CD4-positive, alpha-beta T cell (primary cell): Measurements from ENCODE around the gene OVCA2. TPM values are rescaled to one million over a fixed set of nuclear protein-coding genes. Genes with fewer than 3 reads are reported as not detected.

Experiments
- ATAC-seq: fragments of 200-7000 bp; cut with Tn5 transposase; one replicate; pipeline ENCODE4 v1.10.0; 2022; ENCODE audit warnings: mild to moderate bottlenecking; ENCODE audit not compliant: poor library complexity
- CTCF ChIA-PET: fragments of 350-600 bp; sonication (Branson Sonifier 250); formaldehyde crosslinking; loops from one replicate; lab custom pipeline; 2021; ENCODE audit warnings: antibody characterized with exemption, inconsistent platforms; lab: Charles Lee
- POLR2A ChIA-PET: fragments of 350-600 bp; sonication (Branson Sonifier 250); formaldehyde crosslinking; loops from one replicate; lab custom pipeline; 2021; ENCODE audit warnings: antibody characterized with exemption, inconsistent platforms; lab: Charles Lee
- DNase-seq, 14 experiments: peaks; one replicate each; pipeline ENCODE4 v3.0.0-alpha.2; 2013 to 2020; ENCODE audit warnings: mixed read lengths in 2 of 14
- H3K27ac ChIP-seq, 2 donors: one replicate each; pipeline versions ENCODE4 v1.5.1 to v1.7.0; 2013; ENCODE audit warnings: low read length in 2 of 2, low read depth in 1 of 2, mild to moderate bottlenecking in 1 of 2
- H3K27me3 ChIP-seq, 2 experiments: 1 replicate in 1 of 2; 2 replicates in 1 of 2; pipeline versions ENCODE4 v1.6.1 to v1.7.0; 2013; ENCODE audit warnings: low read length in 2 of 2, control low read depth in 1 of 2, mild to moderate bottlenecking in 1 of 2, moderate library complexity in 1 of 2; ENCODE audit not compliant: insufficient read depth in 2 of 2, control insufficient read depth in 1 of 2
- H3K36me3 ChIP-seq: one replicate; pipeline ENCODE4 v1.6.1; 2013; ENCODE audit warnings: low read length, control low read depth; ENCODE audit not compliant: insufficient read depth
- H3K4me1 ChIP-seq: one replicate; pipeline ENCODE4 v1.6.1; 2013; ENCODE audit warnings: low read length, control low read depth; ENCODE audit not compliant: insufficient read depth
- H3K4me3 ChIP-seq: one replicate; pipeline ENCODE4 v1.5.1; 2013; ENCODE audit warnings: mild to moderate bottlenecking, low read length, moderate library complexity
- H3K9me3 ChIP-seq, 2 experiments: 1 replicate in 1 of 2; 2 replicates in 1 of 2; pipeline versions ENCODE4 v1.6.1 to v1.7.0; 2013; ENCODE audit warnings: low read length in 2 of 2, mild to moderate bottlenecking in 2 of 2, control low read depth in 1 of 2, moderate library complexity in 1 of 2; ENCODE audit not compliant: control insufficient read depth in 1 of 2, insufficient read depth in 1 of 2
- H3K27ac Mint-ChIP-seq: one replicate; pipeline ENCODE4 v1.8.0; 2020; ENCODE audit warnings: mixed read lengths
- H3K27me3 Mint-ChIP-seq: one replicate; pipeline ENCODE4 v1.8.0; 2021; ENCODE audit warnings: mixed read lengths
- H3K36me3 Mint-ChIP-seq: one replicate; pipeline ENCODE4 v1.8.0; 2021; ENCODE audit warnings: low read depth, mixed read lengths
- H3K4me1 Mint-ChIP-seq: one replicate; pipeline ENCODE4 v1.8.0; 2021; ENCODE audit warnings: low read depth, mixed read lengths
- H3K4me3 Mint-ChIP-seq: one replicate; pipeline ENCODE4 v1.8.0; 2020; ENCODE audit warnings: mild to moderate bottlenecking, mixed read lengths
- H3K9me3 Mint-ChIP-seq: one replicate; pipeline ENCODE4 v1.8.0; 2020; ENCODE audit warnings: mixed read lengths
- CTCF ChIP-seq: fragments of 200-600 bp; IDR thresholded peaks from one replicate; pipeline ENCODE4 v1.8.0; 2022; ENCODE audit warnings: antibody characterized with exemption, mild to moderate bottlenecking
- intact Hi-C, 2 experiments: fragments of 100-400 bp; cut with DNase I in 1 of 2; cut with micrococcal nuclease in 1 of 2; formaldehyde crosslinking; loops; one replicate each; pipeline versions ENCODE4 v1.15.1 to v1.9.0; 2023 to 2025; cut with DNase I, micrococcal nuclease
- total RNA-seq, 174 experiments: library from RNA in 2 of 174; stranded (reverse) in 2 of 174; gene quantifications; one replicate each; pipeline ENCODE4 v1.2.3 and lab custom pipeline; 2021 to 2026

The OVCA2 gene
- total RNA-seq, 2 experiments from 2014 or later, result 34.4 to 35.1 TPM

- Mint-ChIP-seq H3K9me3 (no peaks in the 10 kb centered on the region), H3K27ac (no peak overlapping the region), H3K27me3 (no peaks in the 10 kb centered on the region), H3K4me3 (no peak overlapping the region), H3K4me1 (peaks cover 27% of the 10 kb centered on the region), H3K36me3 (peaks cover 51% of the 10 kb centered on the region)
- peaks cover 40% of the 10 kb centered on the region for H3K36me3 ChIP-seq
- ATAC-seq (no peak), DNase-seq (no peak)
- H3K4me3 ChIP-seq, result no peak overlapping the region
- ChIA-PET CTCF (no interaction called here), POLR2A (no interaction called here)
- H3K4me1 ChIP-seq, result peaks cover 33% of the 10 kb centered on the region
- intact Hi-C loops, result loop anchor here (5.0 kb wide), 2 partner anchors 162 to 678 kb away; partner anchors contain the start of gene CLUH (in 1 of the 2)
- H3K27me3 ChIP-seq, result no peaks in the 10 kb centered on the region
- no peak overlapping the region for H3K27ac ChIP-seq
- TF ChIP-seq CTCF, result no peak
- H3K9me3 ChIP-seq, result peaks cover 0 to 6% of the 10 kb centered on the region in 2 experiments
These were observed 7.7 kb upstream of the OVCA2 start for GRCh38 chr17:2034157-2034556.

GRCh38 chr17:2034806-2035540 is 6.8 kb upstream of the OVCA2 start:
- H3K27me3 Mint-ChIP-seq, result no peaks in the 10 kb centered on the region
- H3K27me3 ChIP-seq, result no peaks in the 10 kb centered on the region
- ChIA-PET CTCF (no interaction called here), POLR2A (no interaction called here)
- H3K27ac ChIP-seq, result no peak overlapping the region
- H3K36me3 ChIP-seq, result peaks cover 41% of the 10 kb centered on the region
- intact Hi-C loops, result loop anchor here (5.0 kb wide), 2 partner anchors 163 to 677 kb away; partner anchors contain the start of gene CLUH (in 1 of the 2)
- no peak overlapping the region for H3K27ac Mint-ChIP-seq
- H3K4me3 Mint-ChIP-seq, result no peak overlapping the region
- H3K4me3 ChIP-seq, result no peak overlapping the region
- DNase-seq (no peak), ATAC-seq (no peak)
- H3K9me3 ChIP-seq, result peaks cover 0 to 1% of the 10 kb centered on the region in 2 experiments
- H3K4me1 Mint-ChIP-seq, result peaks cover 27% of the 10 kb centered on the region
- peaks cover 26% of the 10 kb centered on the region for H3K4me1 ChIP-seq
- H3K9me3 Mint-ChIP-seq, result no peaks in the 10 kb centered on the region
- no peak for TF ChIP-seq CTCF
- peaks cover 55% of the 10 kb centered on the region for H3K36me3 Mint-ChIP-seq

GRCh38 chr17:2035541-2036488 is 6.0 kb upstream of the OVCA2 start:
- H3K36me3 Mint-ChIP-seq, result peaks cover 48% of the 10 kb centered on the region
- Histone ChIP-seq H3K36me3 (peaks cover 47% of the 10 kb centered on the region), H3K27me3 (no peaks in the 10 kb centered on the region), H3K9me3 (no peaks in the 10 kb centered on the region), H3K4me1 (peaks cover 22% of the 10 kb centered on the region), H3K4me3 (no peak overlapping the region), H3K27ac (no peak overlapping the region)
- no peak for TF ChIP-seq CTCF
- no peak overlapping the region for H3K27ac Mint-ChIP-seq
- ChIA-PET CTCF (no interaction called here), POLR2A (no interaction called here)
- ATAC-seq (no peak), DNase-seq (no peak)
- H3K4me3 Mint-ChIP-seq, result no peak overlapping the region
- H3K4me1 Mint-ChIP-seq, result peaks cover 20% of the 10 kb centered on the region
- H3K27me3 Mint-ChIP-seq, result no peaks in the 10 kb centered on the region
- intact Hi-C loops, result no loop called here
- H3K9me3 Mint-ChIP-seq, result no peaks in the 10 kb centered on the region
